ENCODE results near the gene SH3GL3.

The SH3GL3 gene

DNA sequence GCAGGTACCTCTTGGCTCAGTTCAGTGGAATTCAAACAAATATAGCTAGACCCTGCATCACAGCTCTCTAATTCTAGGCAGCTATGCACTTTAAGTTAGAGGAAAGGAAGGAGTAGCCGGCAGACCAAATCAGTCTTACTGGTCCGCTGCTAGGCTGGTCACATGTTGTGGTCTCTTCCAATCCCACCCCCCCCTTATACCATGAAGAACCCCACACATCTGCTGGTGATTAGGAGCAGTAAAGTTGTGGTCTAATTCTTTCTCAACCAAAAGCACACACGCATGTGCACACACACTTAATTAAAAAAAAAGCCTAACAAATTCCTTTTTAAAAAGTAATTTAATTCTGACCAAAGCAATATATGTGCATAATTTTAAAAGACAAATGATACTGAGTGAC, 16.7 kb upstream of the SH3GL3 start (continued):
- TF ChIP-seq RARB (CRISPR knock-in tag; IDR thresholded peaks at IDR 0.05) (no peak), ARNTL (CRISPR knock-in tag; IDR thresholded peaks at IDR 0.05; ENCODE audit: borderline replicate concordance, low read depth) (no peak), CSDC2 (CRISPR knock-in tag; IDR thresholded peaks at IDR 0.05) (no peak), TSHZ2 (CRISPR knock-in tag; IDR thresholded peaks at IDR 0.05) (no peak), TCF4 (CRISPR knock-in tag; IDR thresholded peaks at IDR 0.05; ENCODE audit: borderline replicate concordance) (no peak)

DNA sequence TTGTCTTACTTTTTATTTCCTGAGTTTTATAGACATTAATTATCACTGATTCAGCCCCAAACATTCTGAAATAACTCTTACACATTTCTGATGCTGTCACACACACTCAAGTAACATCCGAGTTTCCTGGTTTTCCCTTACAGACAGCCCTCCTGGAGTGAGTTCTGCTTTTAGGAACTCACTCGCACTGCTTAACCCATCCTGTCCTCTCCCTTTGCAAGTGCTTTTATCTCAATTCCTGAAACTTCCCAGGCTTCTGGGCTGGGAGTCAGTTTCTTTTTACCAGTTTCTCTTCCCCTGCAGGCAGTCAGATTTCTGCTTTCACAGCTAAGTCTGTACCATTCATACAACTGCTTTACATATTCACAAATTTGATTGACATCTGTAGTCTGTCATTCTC, 15.6 kb upstream of the SH3GL3 start:
- TF ChIP-seq PPARA (CRISPR knock-in tag; IDR thresholded peaks at IDR 0.05; ENCODE audit: borderline replicate concordance) (no peak), ZFP3 (CRISPR knock-in tag; IDR thresholded peaks at IDR 0.05) (no peak), PATZ1 (CRISPR knock-in tag; IDR thresholded peaks at IDR 0.05; ENCODE audit: borderline replicate concordance) (no peak), RARB (CRISPR knock-in tag; IDR thresholded peaks at IDR 0.05) (no peak), ZFP30 (CRISPR knock-in tag; IDR thresholded peaks at IDR 0.05) (no peak), ESRRG (CRISPR knock-in tag; IDR thresholded peaks at IDR 0.05) (no peak), BACH2 (CRISPR knock-in tag; IDR thresholded peaks at IDR 0.05; ENCODE audit: borderline replicate concordance) (no peak), ZNF565 (CRISPR knock-in tag; conservative IDR thresholded peaks at IDR 0.05; ENCODE audit: low read depth) (no peak), ZNF70 (CRISPR knock-in tag; IDR thresholded peaks at IDR 0.05) (no peak), TOX (CRISPR knock-in tag; IDR thresholded peaks at IDR 0.05; ENCODE audit: borderline replicate concordance) (no peak), ZNF8 (CRISPR knock-in tag; IDR thresholded peaks at IDR 0.05) (no peak), CSDC2 (CRISPR knock-in tag; IDR thresholded peaks at IDR 0.05) (no peak), SNAI2 (CRISPR knock-in tag; IDR thresholded peaks at IDR 0.05) (no peak)
- TF ChIP-seq, protein P1, sequence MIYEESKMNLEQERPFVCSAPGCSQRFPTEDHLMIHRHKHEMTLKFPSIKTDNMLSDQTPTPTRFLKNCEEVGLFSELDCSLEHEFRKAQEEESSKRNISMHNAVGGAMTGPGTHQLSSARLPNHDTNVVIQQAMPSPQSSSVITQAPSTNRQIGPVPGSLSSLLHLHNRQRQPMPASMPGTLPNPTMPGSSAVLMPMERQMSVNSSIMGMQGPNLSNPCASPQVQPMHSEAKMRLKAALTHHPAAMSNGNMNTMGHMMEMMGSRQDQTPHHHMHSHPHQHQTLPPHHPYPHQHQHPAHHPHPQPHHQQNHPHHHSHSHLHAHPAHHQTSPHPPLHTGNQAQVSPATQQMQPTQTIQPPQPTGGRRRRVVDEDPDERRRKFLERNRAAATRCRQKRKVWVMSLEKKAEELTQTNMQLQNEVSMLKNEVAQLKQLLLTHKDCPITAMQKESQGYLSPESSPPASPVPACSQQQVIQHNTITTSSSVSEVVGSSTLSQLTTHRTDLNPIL (CRISPR knock-in tag; IDR thresholded peaks at IDR 0.05; ENCODE audit: low read depth): no peak
- TF ChIP-seq, protein P2, sequence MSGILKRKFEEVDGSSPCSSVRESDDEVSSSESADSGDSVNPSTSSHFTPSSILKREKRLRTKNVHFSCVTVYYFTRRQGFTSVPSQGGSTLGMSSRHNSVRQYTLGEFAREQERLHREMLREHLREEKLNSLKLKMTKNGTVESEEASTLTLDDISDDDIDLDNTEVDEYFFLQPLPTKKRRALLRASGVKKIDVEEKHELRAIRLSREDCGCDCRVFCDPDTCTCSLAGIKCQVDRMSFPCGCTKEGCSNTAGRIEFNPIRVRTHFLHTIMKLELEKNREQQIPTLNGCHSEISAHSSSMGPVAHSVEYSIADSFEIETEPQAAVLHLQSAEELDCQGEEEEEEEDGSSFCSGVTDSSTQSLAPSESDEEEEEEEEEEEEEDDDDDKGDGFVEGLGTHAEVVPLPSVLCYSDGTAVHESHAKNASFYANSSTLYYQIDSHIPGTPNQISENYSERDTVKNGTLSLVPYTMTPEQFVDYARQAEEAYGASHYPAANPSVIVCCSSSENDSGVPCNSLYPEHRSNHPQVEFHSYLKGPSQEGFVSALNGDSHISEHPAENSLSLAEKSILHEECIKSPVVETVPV (CRISPR knock-in tag; IDR thresholded peaks at IDR 0.05): no peak
- ATAC-seq: no peak

- no peak for ATAC-seq
- TF ChIP-seq ZFP3 (CRISPR knock-in tag; IDR thresholded peaks at IDR 0.05) (no peak), PPARA (CRISPR knock-in tag; IDR thresholded peaks at IDR 0.05; ENCODE audit: borderline replicate concordance) (no peak), CSDC2 (CRISPR knock-in tag; IDR thresholded peaks at IDR 0.05) (no peak), ZFP30 (CRISPR knock-in tag; IDR thresholded peaks at IDR 0.05) (no peak), GLIS3 (CRISPR knock-in tag; IDR thresholded peaks at IDR 0.05) (no peak), ZC3H10 (CRISPR knock-in tag; IDR thresholded peaks at IDR 0.05) (no peak), TOX (CRISPR knock-in tag; IDR thresholded peaks at IDR 0.05; ENCODE audit: borderline replicate concordance) (no peak), ZNF70 (CRISPR knock-in tag; IDR thresholded peaks at IDR 0.05) (no peak), PATZ1 (CRISPR knock-in tag; IDR thresholded peaks at IDR 0.05; ENCODE audit: borderline replicate concordance) (no peak), OSR1 (CRISPR knock-in tag; IDR thresholded peaks at IDR 0.05) (no peak), ISL1 (CRISPR knock-in tag; IDR thresholded peaks at IDR 0.05) (no peak), TSHZ2 (CRISPR knock-in tag; IDR thresholded peaks at IDR 0.05) (no peak), SNAI2 (CRISPR knock-in tag; IDR thresholded peaks at IDR 0.05) (no peak)
- TF ChIP-seq, protein P3, sequence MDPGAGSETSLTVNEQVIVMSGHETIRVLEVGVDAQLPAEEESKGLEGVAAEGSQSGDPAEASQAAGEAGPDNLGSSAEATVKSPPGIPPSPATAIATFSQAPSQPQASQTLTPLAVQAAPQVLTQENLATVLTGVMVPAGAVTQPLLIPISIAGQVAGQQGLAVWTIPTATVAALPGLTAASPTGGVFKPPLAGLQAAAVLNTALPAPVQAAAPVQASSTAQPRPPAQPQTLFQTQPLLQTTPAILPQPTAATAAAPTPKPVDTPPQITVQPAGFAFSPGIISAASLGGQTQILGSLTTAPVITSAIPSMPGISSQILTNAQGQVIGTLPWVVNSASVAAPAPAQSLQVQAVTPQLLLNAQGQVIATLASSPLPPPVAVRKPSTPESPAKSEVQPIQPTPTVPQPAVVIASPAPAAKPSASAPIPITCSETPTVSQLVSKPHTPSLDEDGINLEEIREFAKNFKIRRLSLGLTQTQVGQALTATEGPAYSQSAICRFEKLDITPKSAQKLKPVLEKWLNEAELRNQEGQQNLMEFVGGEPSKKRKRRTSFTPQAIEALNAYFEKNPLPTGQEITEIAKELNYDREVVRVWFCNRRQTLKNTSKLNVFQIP (CRISPR knock-in tag; IDR thresholded peaks at IDR 0.05; ENCODE audit: borderline replicate concordance, low read depth): no peak
Measured at GRCh38 chr15:83435202-83435601, 11.9 kb upstream of the SH3GL3 start.
